HuH-7 (cell line): Measurements from ENCODE around the gene ZBED6.
"Not testable (repeated sequence)": the region's sequence is repeated elsewhere in the genome, so short reads cannot be mapped to it uniquely, and the experiment has no call there.

Source experiments
- DNase-seq: peaks from one replicate; pipeline ENCODE4 v3.0.0; 2011; ENCODE audit warnings: low spot score

The ZBED6 gene, protein sequence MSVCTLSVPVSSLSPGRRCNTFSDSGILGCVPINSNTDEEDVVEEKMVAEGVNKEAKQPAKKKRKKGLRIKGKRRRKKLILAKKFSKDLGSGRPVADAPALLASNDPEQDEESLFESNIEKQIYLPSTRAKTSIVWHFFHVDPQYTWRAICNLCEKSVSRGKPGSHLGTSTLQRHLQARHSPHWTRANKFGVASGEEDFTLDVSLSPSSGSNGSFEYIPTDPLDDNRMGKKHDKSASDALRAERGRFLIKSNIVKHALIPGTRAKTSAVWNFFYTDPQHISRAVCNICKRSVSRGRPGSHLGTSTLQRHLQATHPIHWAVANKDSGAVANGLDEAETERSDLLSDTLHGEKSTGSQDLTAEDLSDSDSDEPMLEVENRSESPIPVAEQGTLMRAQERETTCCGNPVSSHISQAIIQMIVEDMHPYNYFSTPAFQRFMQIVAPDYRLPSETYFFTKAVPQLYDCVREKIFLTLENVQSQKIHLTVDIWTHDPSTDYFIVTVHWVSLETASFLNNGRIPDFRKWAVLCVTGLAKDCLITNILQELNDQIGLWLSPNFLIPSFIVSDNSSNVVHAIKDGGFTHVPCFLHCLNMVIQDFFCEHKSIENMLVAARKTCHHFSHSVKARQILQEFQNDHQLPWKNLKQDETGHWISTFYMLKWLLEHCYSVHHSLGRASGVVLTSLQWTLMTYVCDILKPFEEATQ (N-terminal part only)

GRCh38 chr1:203795441-203796235, at the start of gene ZBED6, which contains the start of gene ZC3H11A:
Gene ZBED6 (plus strand): TSS chr1:203795623. CDS start chr1:203797523, 1,900 bp downstream.
Gene ZC3H11A (plus strand): TSS chr1:203795623. CDS start chr1:203817071, 21,448 bp downstream.
- DNase-seq = peak; percentile 88

GRCh38 chr1:203746281-203746680, 49.1 kb upstream of the ZBED6 start:
- DNase-seq = no peak

GRCh38 chr1:203751051-203751450, 44.4 kb upstream of the ZBED6 start:
- no peak for DNase-seq

DNA sequence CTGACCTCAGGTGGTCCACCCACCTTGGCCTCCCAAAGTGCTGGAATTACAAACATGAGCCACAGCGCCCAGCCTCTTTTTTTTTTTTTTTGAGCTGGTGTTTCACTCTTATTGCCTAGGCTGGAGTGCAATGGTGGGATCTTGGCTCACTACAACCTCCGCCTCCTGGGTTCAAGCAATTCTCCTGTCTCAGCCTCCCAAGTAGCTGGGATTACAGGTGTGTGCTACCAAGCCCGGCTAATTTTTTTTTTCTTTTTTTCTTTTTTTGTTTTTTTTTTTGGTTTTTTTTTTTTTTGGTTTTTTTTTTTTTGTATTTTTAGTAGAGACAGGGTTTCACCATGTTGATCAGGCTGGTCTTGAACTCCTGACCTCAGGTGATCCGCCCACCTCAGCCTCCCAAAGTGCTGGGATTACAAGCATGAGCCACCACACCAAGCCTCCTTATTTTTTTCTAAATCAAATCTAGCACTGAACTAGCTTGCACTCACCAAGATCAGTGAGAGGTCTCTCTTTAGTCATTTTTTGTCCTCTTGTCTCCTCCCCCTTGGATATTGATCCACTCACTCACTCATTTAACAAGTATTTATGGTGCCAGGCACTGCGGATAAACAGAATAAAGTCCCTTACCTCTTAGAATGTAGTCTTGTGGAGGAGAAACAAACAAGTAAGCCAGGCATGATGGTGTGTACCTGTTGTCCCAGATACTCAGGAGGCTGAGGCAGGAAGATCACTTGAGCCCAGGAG, 43.6 kb upstream of the ZBED6 start:
- not testable (repeated sequence) for DNase-seq

- no peak for DNase-seq
Measured at GRCh38 chr1:203754455-203754864, 41.0 kb upstream of the ZBED6 start.

DNA sequence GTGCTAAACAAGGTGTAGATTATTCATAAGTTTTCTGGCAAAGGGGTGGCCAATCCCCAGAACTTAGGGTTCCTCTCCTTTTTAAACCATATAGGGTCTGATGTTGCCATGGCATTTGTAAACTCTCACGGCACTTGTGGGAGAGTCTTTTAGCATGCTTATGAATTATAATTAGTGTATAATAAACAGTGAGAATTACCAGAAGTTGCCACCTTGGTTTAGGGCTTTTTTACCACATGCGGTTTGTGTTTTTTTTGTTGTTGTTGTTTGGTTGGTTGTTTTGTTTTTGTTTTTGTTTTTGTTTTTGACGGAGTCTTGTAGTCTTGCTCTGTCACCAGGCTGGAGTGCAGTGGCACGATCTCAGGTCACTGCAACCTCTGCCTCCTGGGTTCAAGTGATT, 39.4 kb upstream of the ZBED6 start:
- no peak for DNase-seq

DNA sequence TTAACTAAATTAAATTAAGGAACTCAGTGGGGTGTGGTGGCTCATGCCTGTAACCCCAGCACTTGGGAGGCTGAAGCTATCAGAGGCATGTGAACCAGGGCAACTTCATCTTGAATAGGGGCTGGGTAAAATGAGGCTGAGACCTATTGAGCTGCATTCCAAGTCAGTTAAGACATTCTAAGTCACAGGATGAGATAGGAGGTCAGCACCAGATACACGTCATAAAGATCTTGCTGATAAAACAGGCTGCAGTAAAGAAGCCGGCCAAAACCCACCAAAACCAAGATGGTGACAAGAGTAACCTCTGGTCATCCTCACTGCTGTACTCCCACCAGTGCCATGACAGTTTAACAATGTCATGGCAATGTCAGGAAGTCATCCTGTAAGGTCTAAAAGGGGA, 36.7 kb upstream of the ZBED6 start:
- not testable (repeated sequence) for DNase-seq

DNA sequence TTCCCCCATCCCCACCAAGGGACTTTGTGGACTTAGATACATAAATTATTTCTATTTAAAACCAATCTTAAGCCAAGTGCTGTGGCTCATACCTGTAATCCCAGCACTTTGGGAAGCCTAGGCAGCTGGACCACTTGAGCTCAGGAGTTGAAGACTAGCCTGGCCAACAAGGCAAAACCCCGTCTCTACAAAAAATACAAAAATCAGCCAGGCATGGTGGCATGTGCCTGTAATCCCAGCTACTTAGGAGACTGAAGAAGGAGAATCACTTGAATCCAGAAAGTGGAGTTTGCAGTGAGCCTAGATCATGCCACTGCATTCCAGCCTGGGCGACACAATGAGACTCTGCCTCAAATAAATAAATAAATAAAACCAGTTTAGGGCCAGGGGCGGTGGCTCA, 34.9 kb upstream of the ZBED6 start:
- DNase-seq = no peak

- not testable (repeated sequence) for DNase-seq
Measured at GRCh38 chr1:203761958-203762357, 33.5 kb upstream of the ZBED6 start.

GRCh38 chr1:203763505-203763904, 31.9 kb upstream of the ZBED6 start:
- no peak for DNase-seq

- no peak for DNase-seq
Measured at GRCh38 chr1:203764105-203765028, 31.1 kb upstream of the ZBED6 start.

GRCh38 chr1:203765029-203765837, 30.2 kb upstream of the ZBED6 start, which contains the start of gene LAX1:
Gene LAX1 (plus strand): TSS chr1:203765183. CDS start chr1:203765566, 383 bp downstream.
- no peak for DNase-seq

DNA sequence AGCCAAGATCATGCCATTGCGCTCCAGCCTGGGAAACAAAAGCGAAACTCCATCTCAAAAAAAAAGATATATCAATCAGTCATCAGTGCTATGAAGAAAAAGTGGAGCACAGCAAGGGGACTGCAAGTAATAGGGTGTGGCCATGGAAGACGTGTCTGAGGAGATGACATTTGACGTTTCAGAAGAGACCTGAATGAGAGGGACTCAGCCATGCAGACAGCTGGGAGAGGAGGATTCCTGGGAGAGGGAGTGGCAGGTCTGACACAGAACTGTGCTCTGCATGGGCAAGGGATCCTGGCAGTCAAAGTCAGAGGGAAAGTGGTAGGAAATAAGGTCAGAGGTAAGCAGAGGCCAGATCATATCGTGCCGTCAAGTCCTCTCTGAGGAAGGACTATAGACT, 27.2 kb upstream of the ZBED6 start:
- no peak for DNase-seq

- DNase-seq = peak; percentile 67
Measured at GRCh38 chr1:203769505-203770343, 25.7 kb upstream of the ZBED6 start.

GRCh38 chr1:203771901-203772301, 23.5 kb upstream of the ZBED6 start:
- no peak for DNase-seq

DNA sequence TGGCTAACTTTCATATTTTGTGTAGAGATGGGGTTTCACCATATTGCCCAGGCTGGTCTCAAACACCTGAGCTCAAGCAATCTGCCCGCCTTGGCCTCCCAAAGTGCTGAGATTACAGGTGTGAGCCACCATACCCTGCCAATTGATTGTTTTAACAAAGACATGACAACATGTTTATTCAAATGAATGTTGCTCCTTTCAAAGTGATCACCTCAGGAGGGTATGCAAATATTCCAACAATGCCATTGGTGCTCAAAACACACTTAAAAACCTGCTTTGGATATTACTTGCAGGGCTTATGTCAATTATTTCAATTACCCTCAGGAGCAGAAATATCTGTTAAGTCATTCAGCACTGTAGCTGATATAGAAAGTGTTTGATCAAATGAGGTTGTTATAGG, 22.6 kb upstream of the ZBED6 start:
- no peak for DNase-seq

DNA sequence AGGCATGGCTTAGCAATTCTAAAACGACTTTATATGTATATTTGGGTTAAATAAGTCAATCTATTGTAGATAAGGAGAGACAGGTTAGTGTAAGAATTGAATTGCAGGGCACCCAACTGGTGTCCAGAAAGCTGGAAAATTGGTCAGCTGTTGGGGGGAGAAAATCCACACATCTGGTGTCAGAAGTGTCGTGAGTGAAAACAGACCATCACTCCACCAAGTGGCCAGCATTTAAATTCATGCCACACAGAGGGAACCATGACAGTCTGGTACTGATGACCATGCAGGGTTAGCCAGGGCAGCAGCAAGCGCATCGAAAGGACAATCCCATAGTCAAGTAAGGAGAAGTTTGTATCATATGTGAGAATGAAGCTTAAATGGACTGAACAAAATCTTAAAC, 18.8 kb upstream of the ZBED6 start:
- DNase-seq = no peak

DNA sequence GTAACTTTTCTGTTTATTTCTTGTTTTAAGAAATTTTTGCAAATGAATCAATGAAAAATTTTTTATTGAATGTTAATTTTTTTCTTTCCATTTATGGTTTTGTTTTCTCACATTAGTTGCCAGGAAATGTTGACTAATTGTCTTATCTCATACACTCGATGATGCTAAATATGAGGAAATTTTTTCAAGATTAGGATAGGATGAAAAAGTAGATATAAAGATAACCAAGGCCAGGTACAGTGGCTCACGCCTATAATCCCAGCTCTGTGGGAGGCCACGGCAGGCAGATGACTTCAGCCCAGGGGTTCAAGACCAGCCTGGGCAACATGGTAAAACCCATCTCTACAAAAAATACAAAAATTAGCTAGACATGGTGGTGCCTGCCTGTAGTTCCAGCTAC, 17.8 kb upstream of the ZBED6 start:
- DNase-seq = no peak

DNA sequence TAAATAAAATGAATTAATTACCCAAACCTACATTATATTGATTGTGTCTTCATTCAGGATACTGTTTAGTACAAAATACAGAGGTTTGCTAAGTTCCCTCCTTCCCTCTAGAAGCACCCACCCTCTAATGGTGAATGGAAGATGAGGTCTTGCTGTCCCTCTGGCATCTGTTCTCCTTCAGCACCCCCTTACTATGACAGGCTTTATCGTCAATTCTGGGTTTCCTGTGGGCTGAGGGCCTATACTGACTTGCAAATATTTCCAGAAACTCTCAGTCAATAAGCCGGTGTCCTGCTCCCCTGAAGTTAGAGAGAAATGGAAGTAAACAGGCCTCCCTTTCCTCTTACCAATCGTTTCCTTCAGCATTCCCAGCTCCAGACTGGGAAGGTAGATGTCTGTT, 17.3 kb upstream of the ZBED6 start:
- DNase-seq = no peak
